CD4-positive, alpha-beta T cell (primary cell): Measurements from ENCODE around the gene SMYD3. TPM values are rescaled to one million over a fixed set of nuclear protein-coding genes. Genes with fewer than 3 reads are reported as not detected.

ENCODE experiments used
- ATAC-seq: fragments of 200-7000 bp; cut with Tn5 transposase; one replicate; pipeline ENCODE4 v1.10.0; 2022; ENCODE audit warnings: mild to moderate bottlenecking; ENCODE audit not compliant: poor library complexity
- CTCF ChIA-PET: fragments of 350-600 bp; sonication (Branson Sonifier 250); formaldehyde crosslinking; loops from one replicate; lab custom pipeline; 2021; ENCODE audit warnings: antibody characterized with exemption, inconsistent platforms; lab: Charles Lee
- POLR2A ChIA-PET: fragments of 350-600 bp; sonication (Branson Sonifier 250); formaldehyde crosslinking; loops from one replicate; lab custom pipeline; 2021; ENCODE audit warnings: antibody characterized with exemption, inconsistent platforms; lab: Charles Lee
- DNase-seq, 14 experiments: peaks; one replicate each; pipeline ENCODE4 v3.0.0-alpha.2; 2013 to 2020; ENCODE audit warnings: mixed read lengths in 2 of 14
- H3K27ac ChIP-seq, 2 donors: one replicate each; pipeline versions ENCODE4 v1.5.1 to v1.7.0; 2013; ENCODE audit warnings: low read length in 2 of 2, low read depth in 1 of 2, mild to moderate bottlenecking in 1 of 2
- H3K27me3 ChIP-seq, 2 experiments: 1 replicate in 1 of 2; 2 replicates in 1 of 2; pipeline versions ENCODE4 v1.6.1 to v1.7.0; 2013; ENCODE audit warnings: low read length in 2 of 2, control low read depth in 1 of 2, mild to moderate bottlenecking in 1 of 2, moderate library complexity in 1 of 2; ENCODE audit not compliant: insufficient read depth in 2 of 2, control insufficient read depth in 1 of 2
- H3K36me3 ChIP-seq: one replicate; pipeline ENCODE4 v1.6.1; 2013; ENCODE audit warnings: low read length, control low read depth; ENCODE audit not compliant: insufficient read depth
- H3K4me1 ChIP-seq: one replicate; pipeline ENCODE4 v1.6.1; 2013; ENCODE audit warnings: low read length, control low read depth; ENCODE audit not compliant: insufficient read depth
- H3K4me3 ChIP-seq: one replicate; pipeline ENCODE4 v1.5.1; 2013; ENCODE audit warnings: mild to moderate bottlenecking, low read length, moderate library complexity
- H3K9me3 ChIP-seq, 2 experiments: 1 replicate in 1 of 2; 2 replicates in 1 of 2; pipeline versions ENCODE4 v1.6.1 to v1.7.0; 2013; ENCODE audit warnings: low read length in 2 of 2, mild to moderate bottlenecking in 2 of 2, control low read depth in 1 of 2, moderate library complexity in 1 of 2; ENCODE audit not compliant: control insufficient read depth in 1 of 2, insufficient read depth in 1 of 2
- H3K27ac Mint-ChIP-seq: one replicate; pipeline ENCODE4 v1.8.0; 2020; ENCODE audit warnings: mixed read lengths
- H3K27me3 Mint-ChIP-seq: one replicate; pipeline ENCODE4 v1.8.0; 2021; ENCODE audit warnings: mixed read lengths
- H3K36me3 Mint-ChIP-seq: one replicate; pipeline ENCODE4 v1.8.0; 2021; ENCODE audit warnings: low read depth, mixed read lengths
- H3K4me1 Mint-ChIP-seq: one replicate; pipeline ENCODE4 v1.8.0; 2021; ENCODE audit warnings: low read depth, mixed read lengths
- H3K4me3 Mint-ChIP-seq: one replicate; pipeline ENCODE4 v1.8.0; 2020; ENCODE audit warnings: mild to moderate bottlenecking, mixed read lengths
- H3K9me3 Mint-ChIP-seq: one replicate; pipeline ENCODE4 v1.8.0; 2020; ENCODE audit warnings: mixed read lengths
- CTCF ChIP-seq: fragments of 200-600 bp; IDR thresholded peaks from one replicate; pipeline ENCODE4 v1.8.0; 2022; ENCODE audit warnings: antibody characterized with exemption, mild to moderate bottlenecking
- intact Hi-C, 2 experiments: fragments of 100-400 bp; cut with DNase I in 1 of 2; cut with micrococcal nuclease in 1 of 2; formaldehyde crosslinking; loops; one replicate each; pipeline versions ENCODE4 v1.15.1 to v1.9.0; 2023 to 2025; cut with DNase I, micrococcal nuclease
- total RNA-seq, 174 experiments: library from RNA in 2 of 174; stranded (reverse) in 2 of 174; gene quantifications; one replicate each; pipeline ENCODE4 v1.2.3 and lab custom pipeline; 2021 to 2026

SMYD3 gene
- total RNA-seq, 2 experiments from 2014 or later: 18.8 to 19.6 TPM

GRCh38 chr1:245988393-245989078 lies 518.5 kb downstream of the SMYD3 start:
- ATAC-seq (no peak), DNase-seq (no peak)
- Mint-ChIP-seq H3K9me3 (no peaks in the 10 kb centered on the region), H3K4me1 (no peaks in the 10 kb centered on the region), H3K27ac (no peak overlapping the region), H3K4me3 (no peak overlapping the region), H3K27me3 (no peaks in the 10 kb centered on the region), H3K36me3 (no peaks in the 10 kb centered on the region)
- CTCF ChIA-PET: no interaction called here
- Histone ChIP-seq H3K9me3 (no peaks in the 10 kb centered on the region), H3K4me1 (no peaks in the 10 kb centered on the region), H3K4me3 (no peak overlapping the region), H3K36me3 (no peaks in the 10 kb centered on the region), H3K27ac (no peak overlapping the region), H3K27me3 (no peaks in the 10 kb centered on the region)
- POLR2A ChIA-PET: no interaction called here
- intact Hi-C loops: no loop called here
- TF ChIP-seq CTCF: no peak

GRCh38 chr1:245987997-245988392 lies 519.1 kb downstream of the SMYD3 start:
- H3K27ac Mint-ChIP-seq: no peak overlapping the region
- CTCF ChIA-PET: no interaction called here

GRCh38 chr1:245987577-245987976 lies 519.5 kb downstream of the SMYD3 start:
- ATAC-seq: no peak
- no peak for DNase-seq
- no peaks in the 10 kb centered on the region for H3K27me3 ChIP-seq
- Mint-ChIP-seq H3K27ac (no peak overlapping the region), H3K9me3 (no peaks in the 10 kb centered on the region), H3K36me3 (no peaks in the 10 kb centered on the region), H3K27me3 (no peaks in the 10 kb centered on the region), H3K4me1 (no peaks in the 10 kb centered on the region), H3K4me3 (no peak overlapping the region)
- ChIA-PET CTCF (no interaction called here), POLR2A (no interaction called here)
- no peaks in the 10 kb centered on the region for H3K36me3 ChIP-seq
- no peaks in the 10 kb centered on the region for H3K4me1 ChIP-seq
- no peak overlapping the region for H3K27ac ChIP-seq
- no peak for TF ChIP-seq CTCF
- H3K4me3 ChIP-seq: no peak overlapping the region
- H3K9me3 ChIP-seq: no peaks in the 10 kb centered on the region
- intact Hi-C loops: no loop called here

More at GRCh38 chr1:245987997-245988392, 519.1 kb downstream of the SMYD3 start:
- no peaks in the 10 kb centered on the region for H3K9me3 ChIP-seq
- TF ChIP-seq CTCF: no peak
- H3K4me1 ChIP-seq: no peaks in the 10 kb centered on the region
- H3K36me3 Mint-ChIP-seq: no peaks in the 10 kb centered on the region
- no peak overlapping the region for H3K27ac ChIP-seq
- DNase-seq: no peak
- no peak overlapping the region for H3K4me3 Mint-ChIP-seq
- no peaks in the 10 kb centered on the region for H3K36me3 ChIP-seq
- no peak for ATAC-seq
- no peaks in the 10 kb centered on the region for H3K4me1 Mint-ChIP-seq
- POLR2A ChIA-PET: no interaction called here
- H3K9me3 Mint-ChIP-seq: no peaks in the 10 kb centered on the region
- H3K27me3 Mint-ChIP-seq: no peaks in the 10 kb centered on the region
- no peaks in the 10 kb centered on the region for H3K27me3 ChIP-seq
- no peak overlapping the region for H3K4me3 ChIP-seq
- intact Hi-C loops: no loop called here
